AG04449 (cell line): ENCODE results near the gene EYS.

ENCODE experiments used
- CTCF ChIA-PET: fragments of 350-600 bp; formaldehyde crosslinking; extraction: SDS; loops from one replicate; lab custom pipeline; 2021; ENCODE audit warnings: antibody characterized with exemption; lab: Yijun Ruan, JAX
- POLR2A ChIA-PET: fragments of 400-600, 350-600 bp; formaldehyde crosslinking; extraction: SDS; loops from one replicate; lab custom pipeline; 2020; ENCODE audit warnings: antibody characterized with exemption, inconsistent platforms; lab: Yijun Ruan, JAX
- DNase-seq: peaks from one replicate; pipeline ENCODE4 v3.0.0-alpha.2; 2010; ENCODE audit warnings: low read depth, low spot score
- H3K4me3 ChIP-seq: 2 replicates; pipeline ENCODE4 v1.5.1; 2011; ENCODE audit warnings: low read depth, mild to moderate bottlenecking, control low read depth, low read length
- CTCF ChIP-seq: IDR thresholded peaks from one replicate; pipeline ENCODE4 v1.5.1; 2011; ENCODE audit warnings: mild to moderate bottlenecking, moderate library complexity, low read length, control low read depth, inconsistent platforms; ENCODE audit not compliant: insufficient read depth; ENCODE audit errors: missing control alignments

EYS gene

GRCh38 chr6:64672651-64673050 is 1034.4 kb downstream of the EYS start:
- H3K4me3 ChIP-seq = no peak overlapping the region
- TF ChIP-seq CTCF = no peak
- ChIA-PET CTCF (no interaction called here), POLR2A (no interaction called here)
- DNase-seq = no peak

- ChIA-PET POLR2A (no interaction called here), CTCF (no interaction called here)
- no peak for TF ChIP-seq CTCF
- no peak for DNase-seq
- no peak overlapping the region for H3K4me3 ChIP-seq
Measured at GRCh38 chr6:64672131-64672530, 1034.9 kb downstream of the EYS start.

GRCh38 chr6:64665137-64665536 is 1041.9 kb downstream of the EYS start:
- POLR2A ChIA-PET = no interaction called here
- no peak overlapping the region for H3K4me3 ChIP-seq
- no peak for DNase-seq
- CTCF ChIA-PET = no interaction called here
- no peak for TF ChIP-seq CTCF

- ChIA-PET POLR2A (no interaction called here), CTCF (no interaction called here)
- no peak overlapping the region for H3K4me3 ChIP-seq
- no peak for DNase-seq
- no peak for TF ChIP-seq CTCF
Measured at GRCh38 chr6:64664480-64664879, 1042.5 kb downstream of the EYS start.

- DNase-seq = no peak
- ChIA-PET CTCF (no interaction called here), POLR2A (no interaction called here)
- TF ChIP-seq CTCF = no peak
- H3K4me3 ChIP-seq = no peak overlapping the region
Measured at GRCh38 chr6:64644024-64644423, 1063.0 kb downstream of the EYS start.

GRCh38 chr6:64630901-64631300 is 1076.1 kb downstream of the EYS start:
- no peak for DNase-seq
- no peak for TF ChIP-seq CTCF
- no peak overlapping the region for H3K4me3 ChIP-seq
- POLR2A ChIA-PET = no interaction called here
- CTCF ChIA-PET = no interaction called here
